ENCODE measurements around the gene TYRO3. TPM values are rescaled to one million over a fixed set of nuclear protein-coding genes. Genes with fewer than 3 reads are reported as not detected.

TYRO3 gene
- total and polyA plus RNA-seq, 2 of the 13 experiments (the other 11 are each of a cell fraction or from before 2014, with no cell fraction given) = 24.0 to 43.6 TPM

- TF ChIP-seq FOXP4 (CRISPR knock-in tag; IDR thresholded peaks at IDR 0.05) (peak; percentile 74), MTF2 (CRISPR knock-in tag; IDR thresholded peaks at IDR 0.05; ENCODE audit: borderline replicate concordance) (peak; percentile 31), ISX (CRISPR knock-in tag; conservative IDR thresholded peaks at IDR 0.05) (peak; percentile 84; the same call in 1 of the 2 replicates), ZNF678 (CRISPR knock-in tag; IDR thresholded peaks at IDR 0.05) (peak; percentile 99), THYN1 (CRISPR knock-in tag; IDR thresholded peaks at IDR 0.05; ENCODE audit: borderline replicate concordance, low read depth) (peak; percentile 72; the same call in 1 of the 2 replicates), PLRG1 (conservative IDR thresholded peaks at IDR 0.05) (no peak), JUN (CRISPR knock-in tag; IDR thresholded peaks at IDR 0.05) (peak; percentile 73), ZSCAN21 (CRISPR knock-in tag; IDR thresholded peaks at IDR 0.05; ENCODE audit: borderline replicate concordance) (peak; percentile 87), SKI (IDR thresholded peaks at IDR 0.05; ENCODE audit: partially characterized antibody) (no peak), GFI1 (CRISPR knock-in tag; IDR thresholded peaks at IDR 0.05; ENCODE audit: borderline replicate concordance) (peak; percentile 24), ADNP (CRISPR knock-in tag; IDR thresholded peaks at IDR 0.05) (no peak), SMAD3 (CRISPR knock-in tag; IDR thresholded peaks at IDR 0.05) (peak; percentile 96), IRF2 (CRISPR knock-in tag; IDR thresholded peaks at IDR 0.05) (peak; percentile 31; the same call in 1 of the 2 replicates), PAF1 (CRISPR knock-in tag; IDR thresholded peaks at IDR 0.05) (no peak), HCFC1 (IDR thresholded peaks at IDR 0.05; ENCODE audit: low read depth, low read length) (no peak), SATB2 (CRISPR knock-in tag; IDR thresholded peaks at IDR 0.05) (peak; percentile 98), ZNF552 (CRISPR knock-in tag; IDR thresholded peaks at IDR 0.05; ENCODE audit: borderline replicate concordance) (peak; percentile 95; the same call in 1 of the 2 replicates), PITX1 (CRISPR knock-in tag; IDR thresholded peaks at IDR 0.05) (peak; percentile 79)
- TF ChIP-seq, protein P1, sequence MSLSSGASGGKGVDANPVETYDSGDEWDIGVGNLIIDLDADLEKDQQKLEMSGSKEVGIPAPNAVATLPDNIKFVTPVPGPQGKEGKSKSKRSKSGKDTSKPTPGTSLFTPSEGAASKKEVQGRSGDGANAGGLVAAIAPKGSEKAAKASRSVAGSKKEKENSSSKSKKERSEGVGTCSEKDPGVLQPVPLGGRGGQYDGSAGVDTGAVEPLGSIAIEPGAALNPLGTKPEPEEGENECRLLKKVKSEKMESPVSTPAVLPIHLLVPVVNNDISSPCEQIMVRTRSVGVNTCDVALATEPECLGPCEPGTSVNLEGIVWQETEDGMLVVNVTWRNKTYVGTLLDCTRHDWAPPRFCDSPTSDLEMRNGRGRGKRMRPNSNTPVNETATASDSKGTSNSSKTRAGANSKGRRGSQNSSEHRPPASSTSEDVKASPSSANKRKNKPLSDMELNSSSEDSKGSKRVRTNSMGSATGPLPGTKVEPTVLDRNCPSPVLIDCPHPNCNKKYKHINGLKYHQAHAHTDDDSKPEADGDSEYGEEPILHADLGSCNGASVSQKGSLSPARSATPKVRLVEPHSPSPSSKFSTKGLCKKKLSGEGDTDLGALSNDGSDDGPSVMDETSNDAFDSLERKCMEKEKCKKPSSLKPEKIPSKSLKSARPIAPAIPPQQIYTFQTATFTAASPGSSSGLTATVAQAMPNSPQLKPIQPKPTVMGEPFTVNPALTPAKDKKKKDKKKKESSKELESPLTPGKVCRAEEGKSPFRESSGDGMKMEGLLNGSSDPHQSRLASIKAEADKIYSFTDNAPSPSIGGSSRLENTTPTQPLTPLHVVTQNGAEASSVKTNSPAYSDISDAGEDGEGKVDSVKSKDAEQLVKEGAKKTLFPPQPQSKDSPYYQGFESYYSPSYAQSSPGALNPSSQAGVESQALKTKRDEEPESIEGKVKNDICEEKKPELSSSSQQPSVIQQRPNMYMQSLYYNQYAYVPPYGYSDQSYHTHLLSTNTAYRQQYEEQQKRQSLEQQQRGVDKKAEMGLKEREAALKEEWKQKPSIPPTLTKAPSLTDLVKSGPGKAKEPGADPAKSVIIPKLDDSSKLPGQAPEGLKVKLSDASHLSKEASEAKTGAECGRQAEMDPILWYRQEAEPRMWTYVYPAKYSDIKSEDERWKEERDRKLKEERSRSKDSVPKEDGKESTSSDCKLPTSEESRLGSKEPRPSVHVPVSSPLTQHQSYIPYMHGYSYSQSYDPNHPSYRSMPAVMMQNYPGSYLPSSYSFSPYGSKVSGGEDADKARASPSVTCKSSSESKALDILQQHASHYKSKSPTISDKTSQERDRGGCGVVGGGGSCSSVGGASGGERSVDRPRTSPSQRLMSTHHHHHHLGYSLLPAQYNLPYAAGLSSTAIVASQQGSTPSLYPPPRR (CRISPR knock-in tag; IDR thresholded peaks at IDR 0.05; ENCODE audit: borderline replicate concordance) = peak; percentile 47
- TF ChIP-seq, protein P2, sequence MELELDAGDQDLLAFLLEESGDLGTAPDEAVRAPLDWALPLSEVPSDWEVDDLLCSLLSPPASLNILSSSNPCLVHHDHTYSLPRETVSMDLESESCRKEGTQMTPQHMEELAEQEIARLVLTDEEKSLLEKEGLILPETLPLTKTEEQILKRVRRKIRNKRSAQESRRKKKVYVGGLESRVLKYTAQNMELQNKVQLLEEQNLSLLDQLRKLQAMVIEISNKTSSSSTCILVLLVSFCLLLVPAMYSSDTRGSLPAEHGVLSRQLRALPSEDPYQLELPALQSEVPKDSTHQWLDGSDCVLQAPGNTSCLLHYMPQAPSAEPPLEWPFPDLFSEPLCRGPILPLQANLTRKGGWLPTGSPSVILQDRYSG (CRISPR knock-in tag; IDR thresholded peaks at IDR 0.05) = peak; percentile 97
- TF ChIP-seq, protein P3, sequence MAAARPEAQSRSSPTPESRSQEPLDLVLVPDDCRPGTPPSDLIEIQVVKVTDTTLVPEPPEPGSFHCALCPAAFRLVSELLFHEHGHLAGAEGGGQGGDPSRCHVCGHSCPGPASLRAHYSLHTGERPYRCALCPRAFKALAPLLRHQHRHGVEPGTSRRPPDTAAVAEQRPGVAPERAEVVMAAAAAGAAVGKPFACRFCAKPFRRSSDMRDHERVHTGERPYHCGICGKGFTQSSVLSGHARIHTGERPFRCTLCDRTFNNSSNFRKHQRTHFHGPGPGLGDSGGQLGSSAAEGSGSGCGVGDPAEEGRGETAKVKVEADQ (CRISPR knock-in tag; IDR thresholded peaks at IDR 0.05; ENCODE audit: borderline replicate concordance) = peak; percentile 97; the same call in 1 of the 2 replicates
Observed at GRCh38 chr15:41621200-41622193, 62.5 kb downstream of the TYRO3 start (continued).

Measured in HepG2 (cell line).